ENCODE results near the gene RITA1.

Gene RITA1

GRCh38 chr12:113171543-113171942 lies 14.0 kb upstream of the RITA1 start:
- no peak for TF ChIP-seq CTCF (IDR thresholded peaks at IDR 0.05; ENCODE audit: low read depth, low read length)
- DNase-seq: no peak
- Histone ChIP-seq H3K27me3 (no peaks in the 10 kb centered on the region), H3K4me1 (no peaks in the 10 kb centered on the region; the same call in 1 of the 2 replicates), H3K36me3 (peaks cover 80% of the 10 kb centered on the region), H3K4me3 (ENCODE audit: low read depth, low read length) (no peak overlapping the region), H3K9me3 (no peaks in the 10 kb centered on the region)

GRCh38 chr12:113172185-113172584 lies 13.3 kb upstream of the RITA1 start:
- Histone ChIP-seq H3K4me3 (ENCODE audit: low read depth, low read length) (no peak overlapping the region), H3K36me3 (peaks cover 84% of the 10 kb centered on the region), H3K27me3 (no peaks in the 10 kb centered on the region), H3K4me1 (no peaks in the 10 kb centered on the region; the same call in 1 of the 2 replicates), H3K9me3 (no peaks in the 10 kb centered on the region)
- TF ChIP-seq CTCF (IDR thresholded peaks at IDR 0.05; ENCODE audit: low read depth, low read length): no peak
- DNase-seq: no peak

- no peaks in the 10 kb centered on the region for H3K9me3 ChIP-seq
- no peak for TF ChIP-seq CTCF (IDR thresholded peaks at IDR 0.05; ENCODE audit: low read depth, low read length)
- H3K36me3 ChIP-seq: peaks cover 86% of the 10 kb centered on the region
- DNase-seq: no peak
- H3K4me3 ChIP-seq (ENCODE audit: low read depth, low read length): no peak overlapping the region
- H3K27me3 ChIP-seq: no peaks in the 10 kb centered on the region
- no peaks in the 10 kb centered on the region; the same call in 1 of the 2 replicates for H3K4me1 ChIP-seq
These were observed 12.3 kb upstream of the RITA1 start for GRCh38 chr12:113173081-113173698.

- no peaks in the 10 kb centered on the region for H3K9me3 ChIP-seq
- DNase-seq: peak; percentile 74
- peaks cover 89% of the 10 kb centered on the region for H3K36me3 ChIP-seq
- H3K4me1 ChIP-seq: no peaks in the 10 kb centered on the region; the same call in 1 of the 2 replicates
- H3K27me3 ChIP-seq: no peaks in the 10 kb centered on the region
- no peak overlapping the region for H3K4me3 ChIP-seq (ENCODE audit: low read depth, low read length)
- TF ChIP-seq CTCF (IDR thresholded peaks at IDR 0.05; ENCODE audit: low read depth, low read length): peak; percentile 98
These were observed 10.8 kb upstream of the RITA1 start for GRCh38 chr12:113174461-113175384.

- no peaks in the 10 kb centered on the region for H3K9me3 ChIP-seq
- DNase-seq: no peak
- TF ChIP-seq CTCF (IDR thresholded peaks at IDR 0.05; ENCODE audit: low read depth, low read length): no peak
- H3K4me3 ChIP-seq (ENCODE audit: low read depth, low read length): no peak overlapping the region
- no peaks in the 10 kb centered on the region for H3K27me3 ChIP-seq
- no peaks in the 10 kb centered on the region for H3K4me1 ChIP-seq
- peaks cover 64% of the 10 kb centered on the region for H3K36me3 ChIP-seq
These were observed 6.5 kb upstream of the RITA1 start for GRCh38 chr12:113179023-113179422.

- Histone ChIP-seq H3K36me3 (peaks cover 56% of the 10 kb centered on the region), H3K4me1 (no peaks in the 10 kb centered on the region), H3K4me3 (ENCODE audit: low read depth, low read length) (no peak overlapping the region), H3K9me3 (no peaks in the 10 kb centered on the region), H3K27me3 (no peaks in the 10 kb centered on the region)
- DNase-seq: no peak
- TF ChIP-seq CTCF (IDR thresholded peaks at IDR 0.05; ENCODE audit: low read depth, low read length): no peak
These were observed 5.2 kb upstream of the RITA1 start for GRCh38 chr12:113180333-113180732.
